A549 (cell line): ENCODE measurements around the gene NSD2. TPM values are rescaled to one million over a fixed set of nuclear protein-coding genes. Genes with fewer than 3 reads are reported as not detected.

ENCODE experiments used
- ATAC-seq, 2 experiments: fragments of 200-7000 bp in 1 of 2; fragments of >200 bp in 1 of 2; cut with Nextera tagmentation in 1 of 2; cut with Tn5 transposase in 1 of 2; 3 replicates each; pipeline versions ENCODE4 v1.8.0 to v1.9.1; 2018 to 2020; ENCODE audit warnings: mild to moderate bottlenecking in 1 of 2, moderate library complexity in 1 of 2
- CTCF ChIA-PET: fragments of 300-600 bp; sonication (Branson Sonifier 250); formaldehyde crosslinking; extraction: SDS; loops from one replicate; lab custom pipeline; 2021; ENCODE audit warnings: antibody characterized with exemption, inconsistent platforms; lab: Yijun Ruan, JAX
- POLR2A ChIA-PET: fragments of 350-600 bp; formaldehyde crosslinking; extraction: SDS; loops from one replicate; lab custom pipeline; 2021; ENCODE audit warnings: antibody characterized with exemption, inconsistent platforms; lab: Yijun Ruan, JAX
- DNase-seq, 2 experiments: peaks; one replicate each; pipeline versions ENCODE4 v3.0.0 to v3.0.0-alpha.2; 2011 to 2016; ENCODE audit warnings: low read depth in 1 of 2, low spot score in 1 of 2
- FAIRE-seq: peaks from 2 replicates; lab custom pipeline; 2011; peaks lifted over from hg19 to GRCh38; lab: Jason Lieb, UNC
- H3K27ac ChIP-seq, 2 experiments: fragments of >200 bp; sonication (Bioruptor Twin); formaldehyde crosslinking; 3 replicates each; pipeline ENCODE4 v1.5.1; 2016 to 2017
- H3K4me1 ChIP-seq: fragments of >200 bp; sonication (Bioruptor Twin); formaldehyde crosslinking; 3 replicates; pipeline ENCODE4 v1.6.1; 2016
- H3K4me2 ChIP-seq: fragments of >200 bp; sonication (Bioruptor Twin); formaldehyde crosslinking; 3 replicates; pipeline ENCODE4 v1.6.1; 2016
- H3K4me3 ChIP-seq: fragments of >200 bp; sonication (Bioruptor Twin); formaldehyde crosslinking; 3 replicates; pipeline ENCODE4 v1.5.1; 2016
- H3K9me3 ChIP-seq: fragments of >200 bp; sonication (Bioruptor Twin); formaldehyde crosslinking; 3 replicates; pipeline ENCODE4 v1.6.1; 2016
- ATOH8 ChIP-seq: fragments of 250-450 bp; sonication (Bioruptor Pico); IDR thresholded peaks from 2 replicates; pipeline ENCODE4 v1.5.0; 2020; ENCODE audit warnings: low read depth, mild to moderate bottlenecking, moderate library complexity
- BCL3 ChIP-seq: fragments of >200 bp; sonication (Bioruptor Twin); formaldehyde crosslinking; IDR thresholded peaks from 3 replicates; pipeline ENCODE4 v1.6.1; 2016
- BHLHE40 ChIP-seq: IDR thresholded peaks from 2 replicates; pipeline ENCODE4 v1.6.1; 2012; ENCODE audit warnings: low read depth, low read length, inconsistent platforms
- CBX2 ChIP-seq: fragments of 200-600 bp; sonication (generic); IDR thresholded peaks from 2 replicates; pipeline ENCODE4 v1.6.1; 2016; ENCODE audit warnings: low read depth, mild to moderate bottlenecking, borderline replicate concordance
- CEBPB ChIP-seq, 2 experiments: fragments of >200 bp in 1 of 2; sonication (Bioruptor Twin) in 1 of 2; formaldehyde crosslinking in 1 of 2; IDR thresholded peaks; 2 replicates each; pipeline ENCODE4 v1.6.1; 2012 to 2016
- EHMT2 ChIP-seq: fragments of 200-600 bp; sonication (generic); IDR thresholded peaks from 2 replicates; pipeline ENCODE4 v1.6.1; 2016; ENCODE audit warnings: antibody characterized with exemption, low read depth, mild to moderate bottlenecking, moderate library complexity
- ESRRA ChIP-seq: fragments of 150-350 bp; IDR thresholded peaks from 2 replicates; pipeline ENCODE4 v1.6.1; 2014; ENCODE audit warnings: mild to moderate bottlenecking, low read length, borderline replicate concordance
- FOSL2 ChIP-seq, 2 experiments: fragments of 450-650 bp in 1 of 2; fragments of >200 bp in 1 of 2; sonication (Bioruptor Twin) in 1 of 2; formaldehyde crosslinking; IDR thresholded peaks; 2 replicates each; pipeline versions ENCODE4 v1.5.0 to v1.6.1; 2016 to 2020; ENCODE audit warnings: mild to moderate bottlenecking in 1 of 2, moderate library complexity in 1 of 2
- HDAC2 ChIP-seq: fragments of 200-600 bp; sonication (generic); IDR thresholded peaks from 2 replicates; pipeline ENCODE4 v1.6.1; 2016
- HEYL ChIP-seq: fragments of 250-450 bp; sonication (Bioruptor Pico); IDR thresholded peaks from 2 replicates; pipeline ENCODE4 v1.8.0; 2021; ENCODE audit warnings: mild to moderate bottlenecking, moderate library complexity
- HOXB13 ChIP-seq: fragments of 250-450 bp; sonication (Bioruptor Pico); IDR thresholded peaks from 2 replicates; pipeline ENCODE4 v1.5.0; 2020; ENCODE audit warnings: low read depth, mild to moderate bottlenecking, moderate library complexity
- JUNB ChIP-seq: fragments of >200 bp; sonication (Bioruptor Twin); formaldehyde crosslinking; IDR thresholded peaks from 2 replicates; pipeline ENCODE4 v1.6.1; 2016
- KDM5A ChIP-seq: fragments of 200-600 bp; sonication (generic); IDR thresholded peaks from 2 replicates; pipeline ENCODE4 v1.6.1; 2016; ENCODE audit warnings: antibody characterized with exemption, mild to moderate bottlenecking
- MAFK ChIP-seq: fragments of 450-650 bp; IDR thresholded peaks from 2 replicates; pipeline ENCODE4 v1.6.1; 2014; ENCODE audit not compliant: partially characterized antibody
- MAZ ChIP-seq: fragments of 150-350 bp; IDR thresholded peaks from 2 replicates; pipeline ENCODE4 v1.6.1; 2014; ENCODE audit warnings: antibody characterized with exemption, low read depth, low read length, borderline replicate concordance
- NPAS2 ChIP-seq: fragments of 250-450 bp; sonication (Bioruptor Pico); IDR thresholded peaks from 2 replicates; pipeline ENCODE4 v1.8.0; 2022; ENCODE audit warnings: mild to moderate bottlenecking, moderate library complexity, borderline replicate concordance
- PBX3 ChIP-seq: IDR thresholded peaks from 2 replicates; pipeline ENCODE4 v1.6.1; 2012
- POLR2AphosphoS2 ChIP-seq: conservative IDR thresholded peaks from 2 replicates; pipeline ENCODE4 v1.6.1; 2012; ENCODE audit warnings: low read length, improper control_type of control experiment, inconsistent platforms
- RAD21 ChIP-seq, 2 experiments: fragments of >200 bp in 1 of 2; sonication (Bioruptor Twin) in 1 of 2; formaldehyde crosslinking in 1 of 2; IDR thresholded peaks in 1 of 2; conservative IDR thresholded peaks in 1 of 2; 2 replicates in 1 of 2; 3 replicates in 1 of 2; pipeline ENCODE4 v1.6.1; 2012 to 2018; ENCODE audit warnings: inconsistent platforms in 1 of 2
- RFX5 ChIP-seq: fragments of 450-650 bp; IDR thresholded peaks from 2 replicates; pipeline ENCODE4 v1.7.1; 2014; ENCODE audit warnings: antibody characterized with exemption, mild to moderate bottlenecking, moderate library complexity
- SMC3 ChIP-seq: fragments of >200 bp; sonication (Bioruptor Twin); formaldehyde crosslinking; IDR thresholded peaks from 3 replicates; pipeline ENCODE4 v1.6.1; 2018; ENCODE audit warnings: inconsistent platforms
- ZFP36 ChIP-seq: fragments of 450-650 bp; IDR thresholded peaks from 2 replicates; pipeline ENCODE4 v1.6.1; 2014; ENCODE audit warnings: borderline replicate concordance; ENCODE audit not compliant: partially characterized antibody
- WGBS: methylation state at CpG from one replicate; pipeline ENCODE4 v1.1.6; 2017; ENCODE audit errors: missing lambda C conversion rate; 5-methylcytosine and 5-hydroxymethylcytosine counted together
- polyA plus RNA-seq, 4 experiments: library from polyadenylated mRNA; depleted of rRNA in 3 of 4; stranded (reverse); fragments of >200 nt; fragmentation: RNase III in 1 of 4; extraction: RNeasy Plus Mini Kit Qiagen cat#74134 plus additional on column Dnase treatment in 1 of 4; gene quantifications; 2 replicates in 3 of 4; 3 replicates in 1 of 4; pipeline ENCODE4 v1.2.3, GENCODE V29; 2011 to 2017
- TF ChIP-seq, protein P1 (sequence below): IDR thresholded peaks from 2 replicates; pipeline ENCODE4 v1.6.1; 2012

Gene NSD2
- polyA plus RNA-seq, 2 of the 4 experiments (the other 2 are of a cell fraction) = 43.8 to 49.3 TPM

DNA sequence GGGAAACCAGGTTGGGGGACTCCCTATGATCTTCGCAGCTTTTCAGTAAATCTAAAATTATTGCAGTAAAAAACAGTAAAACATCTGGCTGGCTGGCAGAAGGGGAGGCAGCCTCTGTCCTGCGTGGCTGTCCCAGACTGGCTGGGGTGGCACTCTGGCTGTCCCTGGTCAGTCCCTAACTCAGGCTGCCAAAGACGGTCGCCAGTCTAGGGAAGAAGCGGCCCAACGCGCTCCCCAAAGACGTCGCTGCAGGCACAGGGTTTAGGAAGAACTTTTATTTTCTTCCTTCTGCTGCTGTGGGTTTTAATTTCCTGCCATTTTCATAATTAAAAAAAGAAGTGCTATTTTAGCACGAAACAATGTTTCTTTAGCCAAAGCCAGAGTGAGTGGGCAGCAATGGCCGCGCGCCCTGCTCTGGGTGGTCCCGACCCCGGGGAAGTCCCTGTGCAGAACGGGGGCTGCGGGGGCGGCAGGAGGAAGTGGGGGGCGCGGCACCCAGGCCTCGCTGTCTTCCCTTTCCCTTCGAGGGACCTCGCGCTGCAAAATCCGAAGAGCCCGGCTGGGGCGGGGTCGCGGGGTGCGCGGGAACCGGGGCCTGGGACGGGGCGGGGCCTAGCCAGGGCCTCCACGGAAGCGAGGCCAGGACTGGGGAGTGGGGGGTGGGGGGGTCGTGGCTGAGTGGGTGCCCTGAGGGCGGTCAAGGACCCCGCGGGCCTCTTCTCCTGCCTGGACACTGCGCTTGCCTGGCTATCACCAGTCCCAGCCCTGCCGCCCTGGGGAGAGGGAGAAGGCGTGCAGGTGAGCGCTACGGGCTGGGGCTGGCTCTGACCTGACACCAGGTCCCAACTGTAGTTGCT, 8.9 kb upstream of the NSD2 start:
- H3K9me3 ChIP-seq = no peaks in the 10 kb centered on the region
- WGBS = 93% methylated on average over 20 of the region's 45 CpGs
- ChIA-PET CTCF (no interaction called here), POLR2A (no interaction called here)
- FAIRE-seq (no peak), ATAC-seq (no peak), DNase-seq (no peak)
- H3K27ac ChIP-seq = no peak overlapping the region
- no peak for TF ChIP-seq MAFK
- no peak for TF ChIP-seq HEYL
- TF ChIP-seq MAZ = no peak
- no peak for TF ChIP-seq HOXB13
- TF ChIP-seq KDM5A = no peak
- TF ChIP-seq, protein P1, sequence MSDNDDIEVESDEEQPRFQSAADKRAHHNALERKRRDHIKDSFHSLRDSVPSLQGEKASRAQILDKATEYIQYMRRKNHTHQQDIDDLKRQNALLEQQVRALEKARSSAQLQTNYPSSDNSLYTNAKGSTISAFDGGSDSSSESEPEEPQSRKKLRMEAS = no peak
- TF ChIP-seq SMC3 = no peak
- no peak for TF ChIP-seq RAD21 (conservative IDR thresholded peaks at IDR 0.05 in 1 of 2, IDR thresholded peaks at IDR 0.05 in 1 of 2)
- TF ChIP-seq ESRRA = no peak
- no peak for TF ChIP-seq CEBPB (IDR thresholded peaks at IDR 0.05)
- TF ChIP-seq BCL3 = no peak
- TF ChIP-seq JUNB = no peak
- TF ChIP-seq ZFP36 = no peak
- no peak for TF ChIP-seq BHLHE40
- TF ChIP-seq POLR2AphosphoS2 = no peak
- TF ChIP-seq RFX5 = no peak
- no peak overlapping the region for H3K4me2 ChIP-seq
- H3K4me3 ChIP-seq = no peak overlapping the region
- H3K4me1 ChIP-seq = peaks cover 6% of the 10 kb centered on the region; the same call in 1 of the 3 replicates

- ATAC-seq (no peak), FAIRE-seq (no peak), DNase-seq (no peak)
- TF ChIP-seq PBX3 (no peak), EHMT2 (no peak), NPAS2 (no peak), SMC3 (no peak), CBX2 (no peak), ATOH8 (CRISPR knock-in tag) (no peak), FOSL2 (IDR thresholded peaks at IDR 0.05) (no peak), FOSL2 (CRISPR knock-in tag; IDR thresholded peaks at IDR 0.05) (no peak), HDAC2 (no peak), CEBPB (IDR thresholded peaks at IDR 0.05) (no peak)
- 61% methylated on average over 14 of the region's 14 CpGs for WGBS
- Histone ChIP-seq H3K9me3 (no peaks in the 10 kb centered on the region), H3K4me2 (no peak overlapping the region), H3K4me1 (peaks cover 5% of the 10 kb centered on the region), H3K27ac (no peak overlapping the region), H3K4me3 (no peak overlapping the region)
- CTCF ChIA-PET = no interaction called here
- POLR2A ChIA-PET = no interaction called here
Measured at GRCh38 chr4:1862961-1863296, 8.3 kb upstream of the NSD2 start.
